HG02798 (cell line): Measurements from ENCODE around the gene BMP8B.
"Not testable (repeated sequence)": the region's sequence is repeated elsewhere in the genome, so short reads cannot be mapped to it uniquely, and the experiment has no call there.

ENCODE experiments used
- ATAC-seq: cut with Tn5 transposase; IDR thresholded peaks from one replicate; pipeline ENCODE4 v1.9.1; 2021; ENCODE audit warnings: mild to moderate bottlenecking; ENCODE audit not compliant: unreplicated experiment, poor library complexity

BMP8B gene, protein sequence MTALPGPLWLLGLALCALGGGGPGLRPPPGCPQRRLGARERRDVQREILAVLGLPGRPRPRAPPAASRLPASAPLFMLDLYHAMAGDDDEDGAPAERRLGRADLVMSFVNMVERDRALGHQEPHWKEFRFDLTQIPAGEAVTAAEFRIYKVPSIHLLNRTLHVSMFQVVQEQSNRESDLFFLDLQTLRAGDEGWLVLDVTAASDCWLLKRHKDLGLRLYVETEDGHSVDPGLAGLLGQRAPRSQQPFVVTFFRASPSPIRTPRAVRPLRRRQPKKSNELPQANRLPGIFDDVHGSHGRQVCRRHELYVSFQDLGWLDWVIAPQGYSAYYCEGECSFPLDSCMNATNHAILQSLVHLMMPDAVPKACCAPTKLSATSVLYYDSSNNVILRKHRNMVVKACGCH

GRCh38 chr1:39788758-39789570, at the start of gene BMP8B:
Gene BMP8B (minus strand): TSS chr1:39788865. CDS start chr1:39788485, 380 bp downstream.
- peak; percentile 74 for ATAC-seq

GRCh38 chr1:39836595-39837110, 48.0 kb upstream of the BMP8B start:
- no peak for ATAC-seq

GRCh38 chr1:39835935-39836594, 47.4 kb upstream of the BMP8B start:
- no peak for ATAC-seq

DNA sequence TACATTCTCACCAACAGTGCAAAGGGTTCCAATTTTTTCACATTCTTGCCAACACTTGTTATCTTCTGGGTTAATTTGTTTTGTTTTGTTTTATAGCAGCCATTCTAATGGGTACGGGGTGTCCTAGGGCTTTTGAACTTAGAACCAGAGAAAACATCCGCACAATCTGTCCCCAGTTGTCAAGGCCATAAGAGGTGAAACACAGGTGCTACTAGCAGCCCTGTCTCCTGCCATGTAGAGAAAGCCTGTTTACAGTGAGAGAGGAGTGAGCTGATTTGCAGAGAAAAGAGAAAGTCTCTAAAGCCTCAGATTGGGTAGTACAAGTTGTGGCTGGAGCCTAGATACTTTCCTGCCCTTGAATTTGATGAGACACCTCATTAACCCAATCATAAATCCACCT, 46.4 kb upstream of the BMP8B start:
- no peak for ATAC-seq

DNA sequence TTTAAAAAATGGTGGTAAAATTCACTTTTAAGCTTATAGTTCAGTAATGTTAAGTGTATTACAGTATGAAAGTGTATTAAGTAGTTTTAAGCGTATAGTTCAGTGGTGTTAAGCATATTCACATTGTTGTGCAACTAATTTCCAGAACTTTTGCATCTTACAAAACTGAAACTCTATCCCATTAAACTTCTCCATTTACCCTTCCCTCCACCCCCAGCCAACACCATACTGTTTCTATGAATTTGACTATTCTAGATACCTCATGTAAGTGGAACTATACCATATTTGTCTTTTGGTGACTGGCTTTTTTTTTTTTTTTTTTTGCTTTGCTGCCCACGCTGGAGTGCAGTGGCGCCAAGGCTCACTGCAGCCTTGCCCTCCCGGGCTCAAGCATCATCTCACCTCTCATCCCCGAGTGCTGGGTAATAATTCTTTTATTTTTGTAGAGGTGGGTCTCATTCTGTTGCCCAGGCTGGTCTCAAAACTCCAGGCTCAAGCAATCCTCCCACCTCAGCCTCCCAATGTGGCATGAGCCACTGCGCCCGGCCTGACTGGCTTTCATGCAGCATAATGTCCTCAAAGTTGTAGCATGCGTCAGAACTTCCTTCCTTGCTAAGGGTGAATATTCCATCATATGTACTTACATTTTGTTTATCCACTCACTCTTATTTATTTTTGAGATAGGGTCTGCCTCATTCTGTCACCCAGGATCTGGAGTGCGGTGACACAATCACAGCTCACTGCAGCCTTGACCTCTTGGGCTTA, 45.1 kb upstream of the BMP8B start:
- no peak for ATAC-seq

DNA sequence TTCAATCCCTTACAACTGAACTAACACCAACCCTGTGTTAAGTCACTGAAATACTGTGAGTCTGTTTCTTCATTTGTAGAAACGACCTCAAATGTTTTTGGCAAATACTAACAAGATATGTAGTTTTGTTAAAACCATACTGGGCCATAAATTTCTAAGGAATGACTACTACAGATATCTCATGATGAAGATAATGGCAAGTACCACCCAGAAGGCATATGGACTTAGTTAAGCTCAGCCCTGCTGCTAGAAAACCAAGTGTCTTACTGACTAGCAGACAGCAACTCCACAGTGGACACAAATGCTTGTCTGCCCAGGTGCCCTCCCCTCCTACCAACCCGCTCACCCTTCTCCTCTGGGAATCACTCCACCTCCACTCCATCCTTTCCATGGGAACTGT, 44.5 kb upstream of the BMP8B start:
- no peak for ATAC-seq

- ATAC-seq, result no peak
Measured at GRCh38 chr1:39832294-39832693, 43.6 kb upstream of the BMP8B start.

- ATAC-seq, result no peak
Measured at GRCh38 chr1:39829791-39830533, 41.3 kb upstream of the BMP8B start.

GRCh38 chr1:39828734-39829133, 40.1 kb upstream of the BMP8B start:
- ATAC-seq, result no peak

DNA sequence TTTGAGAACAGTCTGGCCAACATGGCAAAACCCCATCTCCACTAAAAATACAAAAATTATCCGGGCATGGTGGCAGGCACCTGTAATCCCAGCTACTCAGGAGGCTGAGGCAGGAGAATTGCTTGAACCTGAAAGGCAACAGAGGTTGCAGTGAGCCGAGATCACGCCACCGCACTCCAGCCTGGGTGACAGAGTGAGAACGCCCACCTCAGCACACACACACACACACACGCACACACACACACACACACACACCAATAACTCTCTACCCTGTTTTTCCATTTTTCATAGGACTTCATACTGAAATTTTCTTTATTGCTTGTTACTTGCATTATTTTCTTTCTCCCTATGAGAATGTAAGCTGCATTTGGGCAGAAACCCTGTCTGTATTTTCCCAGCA, 39.6 kb upstream of the BMP8B start:
- ATAC-seq, result not testable (repeated sequence)

DNA sequence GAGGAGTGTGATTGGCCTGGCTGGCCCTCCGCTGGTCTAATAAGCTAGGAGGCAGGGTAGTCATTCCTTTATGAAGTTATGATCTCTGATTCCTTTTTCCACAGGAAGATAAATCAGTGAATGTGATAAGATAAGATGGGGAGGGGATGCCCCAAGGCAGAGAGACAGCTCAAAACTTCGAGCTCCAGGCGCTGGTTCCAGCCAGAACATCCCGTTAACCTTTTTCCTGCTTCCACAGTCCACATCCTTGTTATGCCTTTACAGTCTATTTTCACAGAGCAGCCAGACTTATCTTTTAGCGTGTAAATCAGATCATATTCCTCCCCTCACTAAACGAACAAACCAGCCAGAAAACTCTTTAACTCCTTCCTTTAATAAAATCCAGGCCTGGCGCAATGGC, 38.5 kb upstream of the BMP8B start:
- no peak for ATAC-seq

- ATAC-seq, result no peak
Measured at GRCh38 chr1:39826583-39826982, 37.9 kb upstream of the BMP8B start.

DNA sequence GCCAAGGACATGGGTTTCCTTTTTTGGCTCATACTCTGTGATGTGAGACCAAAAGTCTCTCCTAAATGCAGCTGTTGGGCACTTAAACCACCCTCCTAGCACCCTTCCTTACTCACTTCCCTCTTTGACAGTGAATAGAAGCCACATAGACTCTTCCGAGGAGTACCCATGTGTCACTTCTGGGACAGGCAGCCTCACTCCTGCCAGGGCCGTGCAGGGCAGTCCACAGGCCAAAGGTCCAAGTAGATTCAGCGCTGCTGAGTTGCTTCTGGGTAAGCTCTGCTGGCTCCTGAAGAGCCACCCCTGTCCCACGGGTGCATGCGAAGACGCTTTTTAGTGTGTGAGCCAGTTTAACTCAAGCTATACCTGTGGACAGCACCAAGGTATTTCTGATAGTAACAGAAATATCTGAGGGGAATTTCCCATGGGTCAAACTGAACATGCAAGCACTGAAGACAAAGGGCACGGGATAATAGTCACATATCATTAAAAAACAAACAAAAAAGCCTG, 36.8 kb upstream of the BMP8B start:
- ATAC-seq, result peak; percentile 68

- not testable (repeated sequence) for ATAC-seq
Measured at GRCh38 chr1:39823450-39823849, 34.8 kb upstream of the BMP8B start.

- ATAC-seq, result no peak
Measured at GRCh38 chr1:39822146-39822545, 33.5 kb upstream of the BMP8B start.

- no peak for ATAC-seq
Measured at GRCh38 chr1:39819091-39819812, 30.6 kb upstream of the BMP8B start.

- no peak for ATAC-seq
Measured at GRCh38 chr1:39818482-39818881, 29.8 kb upstream of the BMP8B start.

DNA sequence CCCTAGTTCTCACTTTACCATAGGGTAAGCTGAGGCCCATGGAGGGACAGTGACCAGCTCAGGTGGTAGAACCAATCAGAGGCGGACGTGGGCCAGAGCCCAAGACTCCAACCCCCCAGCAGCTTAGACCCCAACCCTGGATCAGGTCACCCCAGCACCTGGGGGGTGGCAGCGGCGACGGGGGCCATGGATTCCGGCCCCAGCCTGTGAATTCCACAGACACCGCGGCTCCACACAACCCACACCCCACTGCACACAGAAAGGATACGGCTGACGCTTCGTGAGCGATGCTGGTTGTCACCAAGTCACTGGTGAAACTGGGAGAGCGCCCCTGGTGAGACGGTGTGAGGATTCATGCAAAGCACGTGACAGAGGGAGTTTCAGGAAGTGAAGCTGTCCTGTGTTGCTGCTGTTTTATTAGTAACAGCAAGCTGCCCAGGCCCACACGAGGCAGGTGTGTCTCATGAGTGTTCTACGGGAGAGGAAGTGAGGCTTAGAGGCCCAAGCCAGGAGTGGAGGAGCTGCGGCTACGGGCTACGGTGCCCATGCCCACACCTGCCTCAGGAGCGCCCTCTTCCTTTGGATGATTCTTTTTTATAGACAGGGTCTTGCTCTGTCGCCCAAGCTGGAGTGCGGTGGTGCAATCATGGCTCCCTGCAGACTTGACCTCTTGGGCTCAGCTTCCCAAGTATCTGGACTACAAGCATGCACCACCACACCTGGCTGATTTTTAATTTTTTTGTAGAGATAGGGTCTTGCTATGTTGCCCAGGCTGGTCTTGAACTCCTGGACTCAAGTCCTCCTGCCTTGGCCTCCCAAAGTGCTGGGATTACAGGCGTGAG, 28.6 kb upstream of the BMP8B start:
- ATAC-seq, result peak; percentile 89
